NCI-H128 (cell line): ENCODE data around the gene GPBAR1.

ENCODE experiments used
- DNase-seq: peaks from one replicate; lab custom pipeline; 2025; ENCODE audit not compliant: unreplicated experiment; lab: John Stamatoyannopoulos, UW

GPBAR1 gene

GRCh38 chr2:218238887-218239286 is 21.9 kb upstream of the GPBAR1 start:
- DNase-seq: no peak

GRCh38 chr2:218244204-218244603 is 16.6 kb upstream of the GPBAR1 start:
- no peak for DNase-seq

- no peak for DNase-seq
Measured at GRCh38 chr2:218244665-218245064, 16.1 kb upstream of the GPBAR1 start.

- no peak for DNase-seq
Measured at GRCh38 chr2:218245214-218245613, 15.6 kb upstream of the GPBAR1 start.

GRCh38 chr2:218249691-218250090 is 11.1 kb upstream of the GPBAR1 start:
- no peak for DNase-seq

- DNase-seq: no peak
Measured at GRCh38 chr2:218252509-218253231, 8.1 kb upstream of the GPBAR1 start.

- DNase-seq: no peak
Measured at GRCh38 chr2:218253232-218253625, 7.6 kb upstream of the GPBAR1 start.

- no peak for DNase-seq
Measured at GRCh38 chr2:218255446-218255845, 5.4 kb upstream of the GPBAR1 start.

GRCh38 chr2:218256612-218257350 is 4.0 kb upstream of the GPBAR1 start:
- DNase-seq: no peak

- no peak for DNase-seq
Measured at GRCh38 chr2:218257390-218257981, 3.3 kb upstream of the GPBAR1 start.

GRCh38 chr2:218259099-218259961 is 1.5 kb upstream of the GPBAR1 start:
- no peak for DNase-seq

- DNase-seq: no peak
Measured at GRCh38 chr2:218260166-218260565, 649 bp upstream of the GPBAR1 start.

- no peak for DNase-seq
Measured at GRCh38 chr2:218261423-218262236, 815 bp downstream of the GPBAR1 start.

GRCh38 chr2:218262237-218262600 is 1.4 kb downstream of the GPBAR1 start:
- no peak for DNase-seq

GRCh38 chr2:218262631-218263586 is 2.1 kb downstream of the GPBAR1 start:
- DNase-seq: no peak

GRCh38 chr2:218263817-218264641 is 3.2 kb downstream of the GPBAR1 start:
- DNase-seq: no peak

- no peak for DNase-seq
Measured at GRCh38 chr2:218264773-218265561, 4.2 kb downstream of the GPBAR1 start.

- DNase-seq: no peak
Measured at GRCh38 chr2:218265626-218266025, 4.8 kb downstream of the GPBAR1 start.
